Stimulated activated CD4-positive, alpha-beta T cell treated with anti-CD3 and anti-CD28 coated beads, Interleukin-12 subunit alpha, Interleukin-12 subunit beta, amount 100 ng/mL, for 4 hours (primary cell): Measurements from ENCODE around the gene SFTA2.

Experiments
- DNase-seq: peaks from one replicate; pipeline ENCODE4 v3.0.0-alpha.2; 2020

SFTA2 gene

GRCh38 chr6:30888816-30889495 is 43.0 kb downstream of the SFTA2 start:
- no peak for DNase-seq

DNA sequence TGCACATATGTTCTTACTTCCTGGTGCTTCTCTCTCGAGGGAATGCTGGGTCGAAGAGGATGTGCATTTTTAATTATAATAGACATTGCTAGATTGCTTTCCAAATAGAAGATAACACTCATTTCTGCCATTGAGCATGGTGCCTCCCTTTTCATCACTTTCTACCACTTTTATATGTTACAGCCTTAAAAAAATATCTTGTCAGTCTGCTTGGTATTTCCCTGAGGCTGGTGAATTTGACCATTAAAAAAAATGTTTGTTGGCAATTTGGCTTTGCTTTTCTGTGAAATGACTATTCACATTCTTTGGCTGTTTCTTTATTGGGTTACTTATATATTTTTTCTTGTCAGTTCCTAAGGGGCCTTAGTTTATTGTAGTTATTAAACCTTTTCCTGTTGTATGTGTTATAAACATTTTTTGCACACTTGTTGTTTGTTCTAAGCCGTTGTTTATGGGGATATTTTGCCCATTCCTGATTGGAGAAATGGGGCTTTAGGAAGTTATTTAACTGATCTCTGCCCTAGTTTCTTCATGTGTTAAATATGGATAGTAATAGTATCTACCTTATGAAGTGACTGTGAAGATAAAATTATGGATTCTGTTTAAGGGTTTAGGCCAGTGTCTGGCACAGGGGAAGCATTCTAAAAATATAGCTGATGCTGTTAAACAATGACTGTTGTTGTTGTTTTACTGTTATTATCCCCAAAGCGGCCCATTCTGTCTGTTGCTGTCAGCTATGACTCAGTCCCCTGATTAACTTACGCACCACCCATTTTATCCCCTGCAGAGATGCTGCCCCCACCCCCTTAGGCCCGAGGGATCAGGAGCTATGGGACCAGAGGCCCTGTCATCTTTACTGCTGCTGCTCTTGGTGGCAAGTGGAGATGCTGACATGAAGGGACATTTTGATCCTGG is 43.8 kb downstream of the SFTA2 start:
- no peak for DNase-seq

DNA sequence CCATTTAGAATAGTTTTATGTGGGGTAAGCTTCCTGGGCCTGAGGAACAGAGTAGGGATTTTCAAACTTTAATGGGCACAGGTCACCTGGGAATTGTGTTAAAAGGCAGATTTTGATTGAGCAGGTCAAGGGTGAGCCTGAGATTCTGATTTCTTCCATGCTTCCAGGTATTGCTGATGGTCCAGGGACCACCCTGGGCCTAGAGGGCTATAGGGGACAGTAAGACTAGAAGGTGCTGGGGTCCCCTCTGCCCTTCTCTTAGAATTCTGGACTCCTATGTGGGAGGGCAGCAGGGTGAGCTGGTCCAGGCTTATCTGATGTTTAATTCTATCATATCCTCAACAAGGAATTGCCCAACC is 45.1 kb downstream of the SFTA2 start:
- no peak for DNase-seq

DNA sequence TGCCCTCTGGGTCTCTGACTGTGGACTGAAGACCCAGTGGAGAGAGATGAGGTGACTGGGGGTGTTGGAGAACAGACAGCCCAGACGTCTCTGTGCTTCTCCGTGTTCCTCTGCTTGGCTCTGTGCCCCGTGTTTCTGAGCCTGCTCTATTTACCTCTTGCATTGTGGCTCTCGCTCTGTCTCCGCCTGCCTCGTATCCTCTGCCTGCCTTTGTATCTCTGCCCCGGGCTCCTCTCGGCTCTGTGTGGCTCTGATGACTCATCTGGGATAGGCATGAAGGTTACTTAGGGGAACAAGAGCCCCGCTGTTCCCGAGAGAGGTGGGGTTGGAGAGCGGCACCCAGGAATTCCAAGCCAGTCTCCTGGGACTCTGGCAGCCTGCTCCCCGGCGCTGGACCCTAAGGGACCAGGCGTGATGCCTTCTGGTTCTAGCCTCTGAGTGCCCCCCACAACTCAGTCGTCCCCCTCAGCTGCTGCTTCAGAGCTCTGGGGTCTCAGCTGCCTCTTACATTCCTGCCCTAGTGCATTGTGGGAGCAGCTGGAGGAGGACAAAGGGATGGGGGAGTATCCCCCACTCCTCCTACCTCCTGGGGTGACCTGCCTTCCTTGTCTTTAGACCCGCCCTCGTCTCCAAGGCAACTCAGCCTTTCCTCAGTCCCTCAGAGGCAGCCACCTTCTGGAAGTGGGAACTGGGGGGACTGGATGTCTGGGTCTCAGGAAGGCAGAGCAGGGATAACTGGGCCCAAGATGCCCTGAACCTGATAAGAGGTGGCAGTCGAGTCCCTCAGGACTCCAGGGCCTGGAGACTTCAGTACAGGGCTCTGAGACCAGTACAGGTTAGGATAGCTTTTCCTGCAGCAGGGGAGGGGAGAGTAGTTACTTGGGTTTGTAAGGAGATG is 45.7 kb downstream of the SFTA2 start:
- no peak for DNase-seq

DNA sequence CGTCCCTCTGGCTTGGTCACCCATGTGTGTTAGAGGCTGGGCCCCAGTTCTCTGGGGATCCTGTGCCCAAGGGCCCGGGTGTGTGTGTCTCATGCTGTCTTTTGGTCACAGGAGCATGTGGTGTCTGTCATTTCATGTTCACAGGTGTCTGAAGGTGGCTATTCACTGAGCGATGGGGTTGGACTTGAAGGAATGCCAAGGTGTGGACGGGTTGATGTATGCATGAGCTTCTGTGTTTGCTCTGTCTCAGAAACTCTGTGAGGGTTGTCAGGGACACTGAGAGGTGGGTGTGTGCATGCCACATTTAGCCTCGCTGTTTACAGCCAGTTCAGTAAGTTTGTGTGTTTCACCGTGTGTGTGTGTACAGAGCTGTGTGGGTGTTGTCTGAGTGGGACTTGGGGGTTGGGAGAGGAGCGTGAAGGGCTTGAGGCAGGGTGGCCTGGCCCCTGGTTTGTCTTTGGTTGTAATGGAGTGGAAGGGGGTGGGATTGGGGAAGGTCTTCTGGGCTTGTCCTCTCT is 46.4 kb downstream of the SFTA2 start:
- no peak for DNase-seq

- DNase-seq, result peak; percentile 41
Measured at GRCh38 chr6:30884521-30885480, 47.2 kb downstream of the SFTA2 start.

- DNase-seq, result peak; percentile 46
Measured at GRCh38 chr6:30883685-30884520, 48.1 kb downstream of the SFTA2 start, which contains the start of gene DDR1. Gene DDR1, plus strand, starts transcription at chr6:30884519. Its CDS starts 4,211 bp downstream, at chr6:30888730.

DNA sequence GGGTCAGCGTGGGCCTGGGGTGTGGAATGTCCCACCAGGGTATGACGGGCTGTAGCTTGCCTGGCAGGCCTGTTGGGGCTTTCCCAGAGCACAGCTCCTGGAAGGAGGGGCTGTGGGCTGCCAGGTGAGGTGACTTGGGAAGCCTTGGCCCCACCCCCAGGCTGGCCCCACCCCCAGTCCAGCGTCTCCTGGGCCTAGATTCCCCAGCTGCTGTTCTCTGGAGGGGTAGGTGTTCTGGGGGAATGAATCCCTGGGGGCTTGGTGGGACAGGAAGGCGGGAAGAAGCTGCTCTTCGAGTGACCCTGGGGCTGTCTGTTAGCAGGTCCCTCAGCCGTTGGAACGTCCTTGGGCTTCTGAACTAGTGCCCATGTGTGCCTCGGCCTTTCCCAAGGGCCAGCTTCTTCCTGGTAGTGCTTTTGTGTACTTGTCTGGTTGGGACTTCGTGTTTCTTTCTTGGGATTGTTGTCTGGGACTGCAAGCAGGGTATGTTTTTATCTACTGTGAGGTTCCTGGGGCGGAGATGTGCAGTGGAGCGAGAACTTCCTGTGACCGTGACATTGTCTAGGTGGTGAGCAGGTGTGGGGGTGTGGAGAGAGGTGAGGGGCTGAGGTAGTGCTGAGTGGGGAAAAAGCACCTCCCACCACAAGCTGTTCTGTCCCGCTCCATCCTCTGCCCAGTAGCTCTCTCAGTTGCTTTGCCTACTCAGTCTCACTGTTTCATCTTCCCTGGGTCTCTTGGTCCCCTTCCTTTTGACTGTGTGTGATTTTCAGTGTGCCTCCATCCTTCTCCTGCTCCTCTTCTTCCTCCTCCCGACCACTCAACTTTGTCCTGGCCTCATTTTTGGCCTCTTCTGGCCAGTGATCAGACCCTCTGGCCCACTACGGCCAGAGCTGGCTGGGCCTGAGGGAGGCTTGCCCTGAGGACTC is 48.9 kb downstream of the SFTA2 start:
- no peak for DNase-seq

GRCh38 chr6:30882204-30882758 is 49.7 kb downstream of the SFTA2 start:
- DNase-seq, result no peak

GRCh38 chr6:30881392-30882203 is 50.4 kb downstream of the SFTA2 start:
- no peak for DNase-seq
